Measurements from ENCODE around the gene GTSF1L. TPM values are rescaled to one million over a fixed set of nuclear protein-coding genes. Genes with fewer than 3 reads are reported as not detected.

Gene GTSF1L
- total and polyA plus RNA-seq, 2 of the 4 experiments (the other 2 are of a cell fraction), result not detected

- POLR2A ChIA-PET (ENCODE audit: unreplicated experiment), result no interaction called here
- Histone ChIP-seq H3K23ac (ENCODE audit: low read depth, low read length) (no peak overlapping the region), H3K4me1 (ENCODE audit: control insufficient read depth, insufficient read depth, low read length) (no peaks in the 10 kb centered on the region), H3K9ac (ENCODE audit: low read depth, low read length) (no peak overlapping the region), H3K27ac (ENCODE audit: insufficient read depth, low read length) (no peak overlapping the region), H3K4me2 (ENCODE audit: low read depth, low read length) (no peak overlapping the region), H3K9me1 (ENCODE audit: insufficient read depth, low read length) (peaks cover 7% of the 10 kb centered on the region; the same call in 1 of the 2 replicates), H4K8ac (ENCODE audit: low read depth in 2 of 2, low read length in 2 of 2) (no peak overlapping the region), H4K20me1 (ENCODE audit: insufficient read depth, low read length) (no peaks in the 10 kb centered on the region), H2BK15ac (ENCODE audit: low read depth, low read length) (no peak overlapping the region), H2BK120ac (ENCODE audit: low read depth, low read length) (no peak overlapping the region), H3K36me3 (ENCODE audit: control insufficient read depth, insufficient read depth, low read length) (no peaks in the 10 kb centered on the region), H3K4ac (ENCODE audit: low read depth, low read length) (no peak overlapping the region), H4K91ac (ENCODE audit: insufficient read depth, low read depth, low read length) (no peak overlapping the region), H2AK9ac (replicated peaks; ENCODE audit: low read depth, low read length, poor library complexity) (no peak overlapping the region), H4K5ac (ENCODE audit: low read depth, low read length) (no peak overlapping the region), H3K18ac (ENCODE audit: low read depth, low read length) (no peak overlapping the region), H2BK5ac (ENCODE audit: low read depth, low read length, poor library complexity, severe bottlenecking) (no peak overlapping the region), H3K56ac (ENCODE audit: extremely low read depth, insufficient read depth, low read length) (no peak overlapping the region), H3K79me1 (ENCODE audit: low read depth in 1 of 2, low read length in 2 of 2) (no peaks in the 10 kb centered on the region), H2AFZ (replicated peaks; ENCODE audit: low read length, poor library complexity) (no peak overlapping the region), H3K27me3 (ENCODE audit: control insufficient read depth, insufficient read depth, low read length) (peaks cover 5% of the 10 kb centered on the region; the same call in 1 of the 2 replicates), H3K4me3 (ENCODE audit: insufficient read depth, low read depth, low read length) (no peak overlapping the region), H3K14ac (replicated peaks; ENCODE audit: low read depth, low read length) (no peak overlapping the region), H2AK5ac (ENCODE audit: low read depth, low read length) (no peak overlapping the region), H3K9me3 (ENCODE audit: control insufficient read depth, insufficient read depth, low read length) (no peaks in the 10 kb centered on the region), H2BK20ac (ENCODE audit: low read depth, low read length) (no peak overlapping the region)
- CTCF ChIA-PET, result interaction anchor here (0.9 to 1.0 kb wide), 2 partner anchors 15 to 317 kb away, joined by 3 to 5 read pairs; no protein-coding TSS in a partner anchor
- no peak for DNase-seq
- dilution Hi-C loops (cut with HindIII; ENCODE audit: low sequenced_read_pairs, unreplicated experiment), result no loop called here
- BruUV-seq (replicated peaks), result no TSS peak
- intact Hi-C loops (cut with micrococcal nuclease), result no loop called here
- in situ Hi-C loops (cut with MboI; ENCODE audit: low sequenced_read_pairs), result no loop called here
- ATAC-seq (ENCODE audit: low read depth), result no peak
- TF ChIP-seq RAD21 (IDR thresholded peaks at IDR 0.05; ENCODE audit: low read length) (no peak), CEBPB (IDR thresholded peaks at IDR 0.05; ENCODE audit: low read depth, low read length) (no peak)
- no CpG with 5 or more reads among the region's 6 CpGs for WGBS, 2 experiments (ENCODE audit: extremely low coverage in 2 of 2, insufficient read length in 1 of 2)
Observed at GRCh38 chr20:43766385-43766784, 39.6 kb upstream of the GTSF1L start.

Measured in IMR-90 (cell line).